Dedifferentiated amniotic fluid mesenchymal stem cell (primary cell): ENCODE measurements around the gene NMNAT2.

Experiments used
- DNase-seq: peaks from one replicate; pipeline ENCODE4 v3.0.0-alpha.2; 2016; ENCODE audit errors: extremely low spot score

The NMNAT2 gene

DNA sequence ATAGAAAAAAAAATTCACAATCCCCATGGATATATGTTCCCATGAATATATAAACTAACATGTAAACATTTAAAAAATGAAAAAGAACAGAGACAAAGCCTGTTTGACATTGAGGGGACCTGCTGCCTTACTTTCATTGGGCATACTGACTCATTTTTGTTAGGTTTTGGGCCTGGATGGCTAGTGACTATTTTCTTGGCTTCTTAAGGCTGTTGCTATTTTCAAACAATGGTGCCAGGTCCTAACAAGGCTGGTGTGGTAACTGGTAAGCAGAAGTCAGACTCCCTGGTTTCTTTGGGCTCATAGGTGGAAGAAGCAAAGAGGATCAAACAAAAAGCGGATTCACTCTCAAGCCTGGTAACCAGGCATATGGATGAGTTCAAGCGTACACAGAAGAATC lies 181.1 kb downstream of the NMNAT2 start:
- no peak for DNase-seq

DNA sequence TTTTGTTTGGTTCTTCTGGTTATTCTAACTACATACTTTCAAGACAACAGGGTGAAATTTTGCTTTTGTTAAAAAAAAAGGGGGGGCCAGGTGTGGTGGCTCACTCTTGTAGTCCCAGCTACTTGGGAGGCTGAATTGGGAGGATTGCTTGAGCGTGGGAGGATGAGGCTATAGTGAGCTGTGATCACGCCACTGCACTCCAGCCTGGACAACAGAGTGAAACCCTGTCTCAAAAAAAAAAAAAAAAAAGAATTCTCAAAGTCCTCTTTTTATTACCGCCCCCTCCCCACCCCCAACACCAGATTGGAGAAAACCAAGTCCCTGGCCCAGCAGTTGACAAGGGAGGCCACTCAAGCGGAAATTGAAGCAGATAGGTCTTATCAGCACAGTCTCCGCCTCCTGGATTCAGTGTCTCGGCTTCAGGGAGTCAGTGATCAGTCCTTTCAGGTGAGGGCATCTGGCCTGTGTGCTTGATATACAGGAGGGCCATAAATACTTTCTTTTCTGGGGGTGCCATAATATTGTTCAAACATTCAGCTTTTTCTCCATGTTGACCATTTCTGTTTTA lies 181.9 kb downstream of the NMNAT2 start:
- no peak for DNase-seq

DNA sequence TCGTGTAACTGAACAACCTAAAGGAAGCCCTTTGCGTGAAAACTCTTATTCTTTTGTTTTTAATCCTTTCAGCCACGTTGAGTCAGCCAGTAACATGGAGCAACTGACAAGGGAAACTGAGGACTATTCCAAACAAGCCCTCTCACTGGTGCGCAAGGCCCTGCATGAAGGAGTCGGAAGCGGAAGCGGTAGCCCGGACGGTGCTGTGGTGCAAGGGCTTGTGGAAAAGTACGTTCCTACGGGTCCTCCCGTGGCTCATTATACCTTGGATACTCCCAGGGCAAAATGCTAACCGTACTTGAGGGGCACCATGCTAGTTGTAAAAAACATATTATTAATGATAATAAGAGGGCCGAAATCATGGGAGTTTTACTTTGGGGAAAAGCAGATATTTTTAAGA lies 182.7 kb downstream of the NMNAT2 start:
- no peak for DNase-seq

DNA sequence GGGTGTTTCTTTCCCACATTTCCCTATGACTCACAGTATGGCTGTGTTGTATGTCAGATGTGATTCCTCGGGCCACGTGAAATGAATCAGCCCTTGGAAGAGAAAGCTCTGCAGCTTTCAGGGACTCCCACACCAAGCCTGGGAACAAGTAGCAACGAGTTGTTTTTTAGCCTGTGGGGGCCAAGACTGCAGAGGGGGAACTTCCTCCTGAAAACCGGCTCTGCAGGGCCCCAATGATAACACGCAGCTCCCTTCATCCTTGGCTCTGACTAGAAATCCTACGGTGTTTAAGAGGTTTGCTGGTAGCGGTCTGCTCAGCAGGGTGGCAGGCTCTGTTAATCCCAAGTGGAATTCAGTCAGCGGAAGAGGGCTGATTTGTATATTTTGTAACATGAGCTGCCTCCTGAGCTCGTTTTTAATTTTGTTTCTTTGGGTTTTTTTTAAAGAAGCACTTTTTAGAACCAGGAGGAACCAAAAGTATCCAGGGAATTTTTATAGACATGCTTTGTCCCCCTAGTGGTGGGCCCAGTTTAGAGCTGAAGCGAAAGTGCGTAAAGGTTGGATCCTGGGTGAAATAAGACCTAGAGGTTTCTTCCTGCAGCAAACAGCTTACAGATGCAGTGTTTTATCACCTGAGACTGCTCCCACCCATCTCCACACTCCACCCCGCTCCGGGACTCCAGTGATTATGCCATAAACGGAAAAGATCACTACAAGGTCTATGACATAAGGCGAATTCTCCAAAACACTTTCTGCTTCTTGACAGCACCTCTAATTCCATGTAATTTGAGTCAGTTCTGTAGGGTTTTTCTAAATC lies 183.3 kb downstream of the NMNAT2 start:
- DNase-seq: peak; percentile 89

DNA sequence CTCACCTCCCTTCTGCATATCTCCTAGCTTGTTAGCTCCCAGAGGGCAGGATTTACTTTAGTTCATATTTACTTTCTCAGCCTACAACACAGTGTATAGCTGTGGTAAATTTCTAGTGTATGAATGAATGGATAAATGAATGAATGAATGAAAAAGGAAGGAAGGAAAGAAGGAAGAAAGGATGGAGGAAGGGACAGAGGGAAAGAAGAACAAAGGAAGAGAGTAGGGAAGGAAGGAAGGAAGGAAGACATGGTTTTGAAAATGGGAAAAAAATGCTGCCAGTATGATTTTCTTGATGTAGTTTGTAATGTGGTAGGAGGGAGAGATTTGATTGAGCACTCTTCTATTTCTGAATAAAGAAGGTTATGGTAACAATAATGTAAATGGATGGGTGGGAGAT lies 185.1 kb downstream of the NMNAT2 start:
- no peak for DNase-seq

DNA sequence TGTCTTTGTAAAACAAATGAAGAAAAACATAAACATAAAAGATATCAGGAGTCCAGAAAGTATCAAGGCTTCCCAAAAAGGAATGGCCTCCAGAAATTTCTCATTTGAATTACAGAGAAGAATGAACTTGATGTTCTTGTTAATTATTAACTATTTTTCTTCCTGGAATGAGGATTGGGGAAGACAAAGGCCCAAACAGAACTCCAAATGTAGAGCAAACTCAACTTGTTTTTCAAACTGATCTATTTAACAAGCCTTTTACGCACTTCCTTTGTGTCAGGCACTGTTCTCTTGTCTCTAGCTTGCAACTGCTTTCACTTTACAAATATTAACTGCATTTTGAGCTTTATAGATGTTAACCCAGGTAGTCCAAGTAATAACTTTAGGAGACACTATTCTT lies 186.6 kb downstream of the NMNAT2 start:
- DNase-seq: no peak

DNA sequence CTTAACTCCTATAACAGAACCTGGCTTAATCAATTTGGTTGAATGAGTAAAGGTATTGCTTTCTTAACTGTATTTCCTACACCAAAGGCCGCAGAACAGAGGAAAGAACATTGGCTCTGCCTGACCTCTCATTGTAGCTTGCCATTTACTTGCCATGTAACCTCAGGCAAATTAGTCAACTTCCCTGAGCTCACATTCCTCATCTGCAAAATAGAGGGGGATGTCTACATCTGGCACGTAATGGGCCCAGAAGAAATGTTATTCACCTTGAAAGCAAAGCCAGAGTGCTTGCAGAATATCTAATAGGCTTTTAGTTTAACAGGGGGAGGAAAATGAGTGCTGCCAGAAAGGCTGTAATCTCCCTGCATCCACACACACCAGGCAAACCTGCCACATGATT lies 187.8 kb downstream of the NMNAT2 start:
- no peak for DNase-seq

DNA sequence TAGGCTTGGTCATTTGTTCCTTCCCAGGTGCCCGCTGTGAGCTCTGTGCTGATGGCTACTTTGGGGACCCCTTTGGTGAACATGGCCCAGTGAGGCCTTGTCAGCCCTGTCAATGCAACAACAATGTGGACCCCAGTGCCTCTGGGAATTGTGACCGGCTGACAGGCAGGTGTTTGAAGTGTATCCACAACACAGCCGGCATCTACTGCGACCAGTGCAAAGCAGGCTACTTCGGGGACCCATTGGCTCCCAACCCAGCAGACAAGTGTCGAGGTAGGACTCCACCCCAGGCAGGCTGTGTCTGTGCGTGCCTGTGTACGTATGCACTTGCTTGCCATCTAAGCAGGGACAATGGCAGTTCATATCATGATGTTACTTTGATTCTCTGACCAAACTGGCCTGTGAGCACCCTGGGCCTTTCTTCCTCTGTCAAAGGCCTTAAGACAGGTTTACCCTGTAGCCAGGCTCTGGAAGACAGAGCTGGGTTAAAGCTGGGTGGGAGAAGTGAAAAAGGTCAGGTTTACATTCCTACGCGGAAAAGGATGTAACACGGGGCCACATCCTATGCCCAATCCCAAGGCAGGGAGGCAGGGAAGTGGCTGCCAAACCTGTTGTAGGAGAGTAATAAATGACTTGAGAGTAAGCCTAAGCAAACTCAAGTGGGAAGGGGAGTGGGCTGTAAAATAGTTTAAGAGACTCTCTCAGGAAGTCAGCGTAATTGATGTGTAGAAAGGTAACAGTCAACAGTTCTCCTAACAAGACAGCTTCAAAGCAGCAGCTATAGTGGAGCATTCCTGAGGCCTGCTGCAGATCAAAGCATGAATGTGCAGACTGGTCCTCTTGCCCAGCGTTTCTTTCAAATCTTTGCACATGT lies 189.6 kb downstream of the NMNAT2 start:
- DNase-seq: no peak

DNA sequence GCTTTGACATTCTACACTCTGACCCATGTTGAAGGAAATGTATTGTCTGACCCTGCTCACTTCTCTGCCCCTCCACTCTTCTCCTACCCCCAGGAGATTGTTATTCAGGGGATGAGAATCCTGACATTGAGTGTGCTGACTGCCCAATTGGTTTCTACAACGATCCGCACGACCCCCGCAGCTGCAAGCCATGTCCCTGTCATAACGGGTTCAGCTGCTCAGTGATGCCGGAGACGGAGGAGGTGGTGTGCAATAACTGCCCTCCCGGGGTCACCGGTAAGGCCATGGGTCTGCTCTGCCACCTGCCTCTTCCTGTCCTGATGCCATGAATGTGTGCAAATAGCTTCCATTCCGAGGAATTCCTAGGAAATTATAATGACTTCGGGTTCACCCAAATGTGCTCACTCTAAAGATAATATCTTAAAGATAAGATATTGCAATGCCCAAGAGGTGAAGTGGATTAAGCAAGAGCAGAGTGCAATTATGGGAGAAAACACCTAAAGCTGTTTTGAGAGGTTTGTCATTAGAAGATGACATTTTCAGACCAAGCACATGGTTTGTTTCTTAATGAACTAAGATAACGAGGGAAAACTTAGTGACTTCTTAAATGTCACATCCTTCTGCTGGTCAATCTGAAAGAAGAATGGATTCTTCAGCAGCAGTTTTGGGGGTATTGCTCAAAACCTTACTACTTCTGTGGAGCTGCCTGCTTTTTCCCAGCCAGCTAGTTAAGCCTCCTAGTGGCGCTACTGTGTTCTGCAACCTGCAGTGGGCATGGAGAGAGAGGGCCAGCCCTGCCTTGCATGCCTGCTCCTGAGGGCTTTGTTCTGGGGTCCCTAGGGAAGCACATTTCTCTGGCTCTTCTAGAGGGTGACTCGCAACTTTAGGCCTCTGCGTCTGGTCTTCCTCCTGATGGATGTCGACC lies 190.5 kb downstream of the NMNAT2 start:
- no peak for DNase-seq

DNA sequence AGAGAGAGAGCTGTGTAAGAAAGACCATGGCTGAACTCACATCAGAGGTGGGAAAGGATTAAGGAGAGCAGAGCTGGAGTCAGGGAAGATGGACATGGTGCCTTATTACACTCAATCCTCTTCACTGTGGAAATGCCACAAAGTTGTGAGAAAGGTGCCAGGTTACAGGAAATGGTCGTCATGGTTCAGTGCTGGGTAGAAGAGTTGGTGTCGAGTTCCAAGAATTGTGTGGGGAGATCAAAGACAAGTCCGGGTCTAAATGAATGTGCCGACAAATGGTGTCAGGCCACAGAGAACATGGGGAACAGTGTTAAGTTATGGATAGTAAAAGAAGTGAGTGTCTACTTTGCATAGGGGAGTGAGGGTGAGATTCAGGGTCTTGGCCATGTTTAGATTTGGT lies 191.2 kb downstream of the NMNAT2 start:
- no peak for DNase-seq

DNA sequence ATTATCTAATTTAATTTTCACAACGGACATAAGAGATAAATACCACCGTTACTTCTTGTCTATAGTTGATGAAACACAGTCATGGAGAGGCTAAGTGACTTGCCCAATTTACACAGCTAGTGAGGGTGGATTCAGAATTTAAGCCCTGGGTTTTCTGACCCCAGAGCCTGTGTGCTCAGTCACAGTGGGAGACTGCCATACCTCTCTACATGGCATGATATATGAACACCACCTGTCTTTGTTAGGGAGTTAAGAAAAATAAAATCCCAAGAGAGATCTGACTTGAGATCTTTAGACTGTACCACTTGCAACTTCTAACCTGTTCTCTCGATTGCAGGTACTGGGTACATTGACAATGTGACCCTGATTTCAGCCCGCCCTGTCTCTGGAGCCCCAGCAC lies 191.8 kb downstream of the NMNAT2 start:
- no peak for DNase-seq

DNA sequence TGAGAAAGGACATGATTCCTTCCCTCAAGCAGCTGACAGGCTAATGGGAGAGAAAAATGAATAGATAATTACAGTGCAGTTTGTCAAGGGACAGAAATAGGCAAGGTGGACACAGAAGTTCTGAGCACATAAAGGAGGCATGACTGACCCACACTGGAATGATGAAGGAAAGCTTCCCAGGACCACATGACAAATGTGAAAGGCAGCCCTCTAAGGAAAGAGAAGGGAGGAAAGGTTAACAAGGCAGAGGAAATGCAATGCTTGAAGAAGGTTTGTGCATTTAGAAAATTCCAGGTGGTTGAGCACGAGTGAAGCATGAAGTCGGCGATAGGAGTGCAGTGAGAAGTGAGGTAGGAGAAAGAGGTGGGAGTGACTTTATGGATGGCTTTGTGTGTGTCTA lies 194.7 kb downstream of the NMNAT2 start:
- no peak for DNase-seq

DNA sequence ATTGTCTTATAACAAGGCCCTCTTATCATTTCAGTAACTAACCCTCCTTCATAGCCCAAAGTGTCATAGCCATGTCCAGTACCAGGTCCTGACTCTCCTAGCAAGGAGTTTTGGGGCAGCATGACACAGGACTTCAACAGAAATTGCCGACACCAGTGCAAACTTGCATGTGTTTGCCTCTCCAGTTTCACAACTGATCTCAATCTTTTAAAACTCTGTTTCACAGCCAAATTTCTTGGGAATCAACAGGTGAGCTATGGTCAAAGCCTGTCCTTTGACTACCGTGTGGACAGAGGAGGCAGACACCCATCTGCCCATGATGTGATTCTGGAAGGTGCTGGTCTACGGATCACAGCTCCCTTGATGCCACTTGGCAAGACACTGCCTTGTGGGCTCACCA lies 195.3 kb downstream of the NMNAT2 start:
- DNase-seq: no peak

DNA sequence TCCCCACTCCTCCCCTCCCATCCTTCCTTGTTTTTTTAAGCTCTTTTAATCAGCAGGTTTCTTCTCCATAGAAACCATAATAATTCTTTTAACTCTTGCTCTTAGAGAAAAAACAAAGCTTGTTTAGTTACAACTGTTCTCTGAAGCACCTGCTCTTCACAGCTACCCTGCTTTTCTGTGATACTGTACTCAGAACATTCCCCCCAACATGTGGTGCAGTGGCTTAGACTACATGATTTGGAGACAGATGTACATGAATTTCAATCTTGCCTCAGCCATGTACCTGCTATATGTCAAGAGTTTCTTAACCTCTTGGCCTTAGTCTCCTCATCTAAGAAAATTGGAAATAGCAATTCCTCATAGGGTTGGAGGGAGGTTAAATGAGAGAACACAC lies 198.6 kb downstream of the NMNAT2 start:
- DNase-seq: no peak

DNA sequence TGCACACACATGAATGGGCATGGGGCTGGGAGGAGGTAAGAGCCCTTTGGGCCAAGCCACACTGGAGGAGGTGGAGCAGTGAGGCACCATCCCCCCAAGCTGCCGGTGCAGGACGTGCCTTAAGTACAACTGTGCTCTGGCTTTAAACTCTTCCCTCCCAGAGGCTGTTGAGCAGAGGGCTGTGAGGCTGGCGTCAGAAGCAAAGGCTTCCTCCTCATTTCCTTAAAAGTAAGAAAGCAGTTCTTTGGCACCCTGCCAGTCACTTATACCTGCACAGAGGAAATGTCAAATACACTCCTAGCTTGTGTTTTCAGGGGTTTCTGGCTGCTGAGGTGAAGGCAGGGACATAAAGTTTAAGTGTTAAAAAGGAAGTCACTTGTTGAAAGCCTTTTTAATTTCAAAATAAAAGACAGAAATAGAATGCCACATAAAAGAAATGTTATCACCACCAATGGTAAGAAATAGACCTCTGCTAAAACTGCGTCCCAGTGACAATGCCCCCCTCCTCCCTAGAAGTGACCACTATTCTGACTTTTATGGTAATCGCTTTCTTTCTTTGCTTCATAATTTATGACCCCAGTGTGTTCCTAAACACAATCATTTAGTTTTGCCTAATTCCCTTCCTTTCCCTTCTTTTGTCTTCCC lies 199.1 kb downstream of the NMNAT2 start:
- DNase-seq: no peak

DNA sequence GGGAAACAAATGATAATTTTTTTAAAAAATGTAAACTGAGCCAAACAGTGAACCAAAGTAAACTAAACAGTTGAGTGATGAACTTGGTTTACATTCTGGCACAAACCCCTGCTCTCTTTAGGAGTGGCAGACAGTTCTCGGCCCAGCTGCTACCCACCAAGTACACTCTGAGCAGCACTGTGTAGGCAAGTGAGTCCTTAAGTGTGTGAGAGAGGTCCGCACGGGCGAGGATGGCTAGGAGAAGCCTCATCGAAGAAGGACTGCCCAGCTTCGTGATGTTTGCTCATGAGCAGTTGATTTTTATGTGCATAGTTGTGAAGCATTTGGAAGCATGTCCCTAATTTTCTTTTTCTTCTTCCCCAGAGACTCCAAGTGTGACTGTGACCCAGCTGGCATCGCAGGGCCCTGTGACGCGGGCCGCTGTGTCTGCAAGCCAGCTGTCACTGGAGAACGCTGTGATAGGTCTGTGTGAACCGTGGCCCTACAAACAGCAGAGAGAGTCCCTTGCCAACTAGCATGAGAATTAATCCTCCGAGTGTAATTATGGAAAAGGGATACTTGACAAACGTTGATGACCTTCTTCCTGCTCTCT lies 200.1 kb downstream of the NMNAT2 start:
- DNase-seq: no peak

DNA sequence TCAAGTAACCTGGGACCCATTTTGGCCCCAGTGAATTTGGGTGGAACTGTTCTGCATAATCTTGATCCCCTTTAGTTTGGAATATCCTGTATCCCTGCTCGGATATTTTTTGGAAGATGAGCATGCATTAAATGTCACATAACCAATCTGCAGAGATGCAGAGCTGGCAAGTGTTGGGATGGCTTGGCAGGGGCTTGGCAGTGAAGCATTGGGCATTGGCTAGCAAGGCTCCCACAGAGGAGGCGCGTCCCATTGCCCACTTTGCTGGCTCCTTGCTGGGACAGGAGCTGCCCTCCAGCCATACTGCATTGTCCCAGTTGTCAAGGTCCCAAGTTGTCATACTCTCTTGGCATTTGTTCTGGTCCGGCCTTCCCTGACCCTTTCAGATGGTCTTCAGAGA lies 202.2 kb downstream of the NMNAT2 start:
- DNase-seq: no peak

DNA sequence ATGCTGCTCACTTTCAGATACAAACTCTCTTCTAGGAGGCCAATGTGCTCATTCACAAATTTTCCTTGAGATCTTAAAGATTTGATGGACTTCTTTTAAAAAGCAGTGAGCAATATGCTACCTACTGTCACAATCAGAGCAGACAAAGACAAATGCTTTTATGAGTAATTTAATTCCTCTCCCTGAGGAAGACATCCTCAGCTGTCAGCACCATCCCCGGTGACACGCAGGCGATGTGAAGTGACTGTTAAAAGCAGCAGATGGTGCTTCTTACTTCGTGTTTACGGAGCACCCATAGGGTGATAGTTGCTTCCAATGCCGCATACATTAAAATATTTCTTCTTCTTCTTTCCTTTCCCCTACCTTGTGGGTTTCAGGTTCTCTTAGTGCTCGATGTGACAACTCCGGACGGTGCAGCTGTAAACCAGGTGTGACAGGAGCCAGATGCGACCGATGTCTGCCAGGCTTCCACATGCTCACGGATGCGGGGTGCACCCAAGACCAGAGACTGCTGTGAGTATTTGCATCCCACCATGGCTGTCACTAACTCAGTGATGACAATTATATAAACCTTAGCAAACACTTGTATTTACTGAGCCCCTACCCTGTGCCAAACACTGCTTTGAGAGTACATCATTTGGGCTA lies 203.0 kb downstream of the NMNAT2 start:
- no peak for DNase-seq

DNA sequence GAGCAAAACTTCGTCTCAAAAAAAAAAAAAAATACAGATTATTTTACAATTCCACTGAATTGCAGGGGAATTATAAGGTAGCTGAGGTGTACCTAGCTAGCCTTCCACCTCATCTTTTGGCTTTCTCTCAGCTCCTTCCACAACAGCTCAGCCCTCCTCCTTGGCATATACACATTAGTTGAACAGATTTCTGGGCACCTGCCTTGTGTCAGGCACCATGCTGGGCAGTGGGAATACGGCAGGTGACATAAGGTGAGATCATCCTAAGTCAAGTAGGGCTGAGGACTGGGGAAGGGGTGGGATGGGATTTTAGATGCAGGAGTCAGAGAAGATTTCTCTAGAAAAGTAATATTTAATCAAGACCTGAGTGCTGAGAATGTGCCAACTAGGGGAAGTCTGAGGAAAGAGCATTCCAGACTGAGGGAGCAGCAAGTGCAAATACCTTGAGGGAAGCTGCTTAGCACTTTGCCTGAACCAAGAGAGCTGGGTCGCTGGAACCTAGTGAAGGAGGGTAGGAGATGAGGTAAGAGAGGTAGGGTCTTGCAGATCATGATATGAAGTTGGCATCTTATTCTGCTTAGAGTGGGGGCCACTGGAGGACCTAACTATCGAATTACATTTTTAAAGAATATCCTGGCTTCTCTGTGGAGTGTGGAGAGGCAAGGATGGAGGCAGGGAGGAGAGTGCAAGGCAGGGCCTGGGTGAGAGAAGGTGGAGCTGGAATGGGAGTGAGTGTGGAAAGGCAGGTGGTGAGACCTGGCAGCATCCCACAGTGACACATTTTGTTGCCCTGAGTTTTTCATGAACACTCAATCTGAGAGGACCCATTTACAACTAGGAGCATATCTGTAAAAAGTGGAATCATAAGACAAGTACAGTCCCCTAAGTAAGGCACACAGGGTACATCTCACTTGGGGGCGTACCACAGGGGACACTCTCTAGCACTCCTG lies 203.9 kb downstream of the NMNAT2 start:
- DNase-seq: no peak
